Keratinocyte (primary cell): ENCODE results near the gene OR1A2.

ENCODE experiments used
- CTCF ChIP-seq, 3 experiments: IDR thresholded peaks in 1 of 3; conservative IDR thresholded peaks in 1 of 3; optimal IDR thresholded peaks in 1 of 3; 2 replicates in 2 of 3; 3 replicates in 1 of 3; pipeline versions ENCODE3 to v1.5.1; 2011; ENCODE audit warnings: low read length in 3 of 3, mild to moderate bottlenecking in 3 of 3, moderate library complexity in 2 of 3, control low read depth in 1 of 3, inconsistent platforms in 1 of 3; ENCODE audit not compliant: insufficient read depth in 2 of 3; ENCODE audit errors: extremely low read depth in 1 of 3
- EZH2 ChIP-seq: IDR thresholded peaks from one replicate; pipeline ENCODE4 v1.6.1; 2012; ENCODE audit warnings: inconsistent platforms, mild to moderate bottlenecking, low read length, moderate library complexity

- TF ChIP-seq CTCF (optimal IDR thresholded peaks at IDR 0.05 in 1 of 3, IDR thresholded peaks at IDR 0.05 in 1 of 3, conservative IDR thresholded peaks at IDR 0.05 in 1 of 3; ENCODE audit: extremely low read depth in 1 of 3, insufficient read depth in 2 of 3, low read length in 3 of 3) (no peak), EZH2 (no peak)
Observed at GRCh38 chr17:3213001-3213400, 15.7 kb downstream of the OR1A2 start.
